PFSK-1 (cell line): Measurements from ENCODE around the gene NOD2.

Experiments used
- FOXP2 ChIP-seq: optimal IDR thresholded peaks from 2 replicates; pipeline ENCODE3; 2011; ENCODE audit warnings: borderline replicate concordance, control low read depth, inconsistent platforms; ENCODE audit not compliant: insufficient read depth; ENCODE audit errors: extremely low read length, extremely low read depth
- POLR2AphosphoS5 ChIP-seq: IDR thresholded peaks from 2 replicates; pipeline ENCODE4 v1.6.1; 2012; ENCODE audit warnings: low read depth, mild to moderate bottlenecking, control low read depth, low read length, moderate library complexity
- REST ChIP-seq, 2 experiments: IDR thresholded peaks; 2 replicates each; pipeline versions ENCODE4 v1.6.1 to v1.8.0; 2011 to 2012; ENCODE audit warnings: low read depth in 2 of 2, low read length in 2 of 2, control low read depth in 1 of 2, inconsistent platforms in 1 of 2, mild to moderate bottlenecking in 1 of 2, moderate library complexity in 1 of 2; ENCODE audit not compliant: insufficient read depth in 1 of 2
- SIN3A ChIP-seq: IDR thresholded peaks from 2 replicates; pipeline ENCODE4 v1.6.1; 2012; ENCODE audit warnings: mild to moderate bottlenecking, low read length, moderate library complexity, borderline replicate concordance; ENCODE audit not compliant: insufficient read depth
- TAF1 ChIP-seq: IDR thresholded peaks from 2 replicates; pipeline ENCODE4 v1.6.1; 2012; ENCODE audit warnings: low read length, control low read depth, borderline replicate concordance; ENCODE audit not compliant: insufficient read depth

The NOD2 gene

GRCh38 chr16:50670476-50670875, 22.9 kb upstream of the NOD2 start:
- TF ChIP-seq TAF1 (no peak), POLR2AphosphoS5 (no peak), FOXP2 (no peak), SIN3A (no peak), REST (IDR thresholded peaks at IDR 0.05; ENCODE audit: insufficient read depth in 1 of 2, low read depth in 2 of 2, low read length in 2 of 2) (no peak)

- TF ChIP-seq POLR2AphosphoS5: no peak
- TF ChIP-seq FOXP2: no peak
- no peak for TF ChIP-seq SIN3A
- no peak for TF ChIP-seq TAF1
- TF ChIP-seq REST (IDR thresholded peaks at IDR 0.05; ENCODE audit: insufficient read depth in 1 of 2, low read depth in 2 of 2, low read length in 2 of 2): no peak
Measured at GRCh38 chr16:50671644-50672260, 21.7 kb upstream of the NOD2 start.

- no peak for TF ChIP-seq POLR2AphosphoS5
- no peak for TF ChIP-seq FOXP2
- TF ChIP-seq SIN3A: no peak
- no peak for TF ChIP-seq TAF1
- no peak for TF ChIP-seq REST (IDR thresholded peaks at IDR 0.05; ENCODE audit: insufficient read depth in 1 of 2, low read depth in 2 of 2, low read length in 2 of 2)
Measured at GRCh38 chr16:50673496-50674275, 19.7 kb upstream of the NOD2 start.

- TF ChIP-seq FOXP2: no peak
- TF ChIP-seq TAF1: no peak
- no peak for TF ChIP-seq POLR2AphosphoS5
- no peak for TF ChIP-seq SIN3A
- no peak for TF ChIP-seq REST (IDR thresholded peaks at IDR 0.05; ENCODE audit: insufficient read depth in 1 of 2, low read depth in 2 of 2, low read length in 2 of 2)
Measured at GRCh38 chr16:50674831-50675230, 18.6 kb upstream of the NOD2 start.
